NCI-H2029 (cell line): ENCODE measurements around the gene UBL7.

Source experiments
- DNase-seq: peaks from one replicate; lab custom pipeline; 2025; lab: John Stamatoyannopoulos, UW

Gene UBL7

DNA sequence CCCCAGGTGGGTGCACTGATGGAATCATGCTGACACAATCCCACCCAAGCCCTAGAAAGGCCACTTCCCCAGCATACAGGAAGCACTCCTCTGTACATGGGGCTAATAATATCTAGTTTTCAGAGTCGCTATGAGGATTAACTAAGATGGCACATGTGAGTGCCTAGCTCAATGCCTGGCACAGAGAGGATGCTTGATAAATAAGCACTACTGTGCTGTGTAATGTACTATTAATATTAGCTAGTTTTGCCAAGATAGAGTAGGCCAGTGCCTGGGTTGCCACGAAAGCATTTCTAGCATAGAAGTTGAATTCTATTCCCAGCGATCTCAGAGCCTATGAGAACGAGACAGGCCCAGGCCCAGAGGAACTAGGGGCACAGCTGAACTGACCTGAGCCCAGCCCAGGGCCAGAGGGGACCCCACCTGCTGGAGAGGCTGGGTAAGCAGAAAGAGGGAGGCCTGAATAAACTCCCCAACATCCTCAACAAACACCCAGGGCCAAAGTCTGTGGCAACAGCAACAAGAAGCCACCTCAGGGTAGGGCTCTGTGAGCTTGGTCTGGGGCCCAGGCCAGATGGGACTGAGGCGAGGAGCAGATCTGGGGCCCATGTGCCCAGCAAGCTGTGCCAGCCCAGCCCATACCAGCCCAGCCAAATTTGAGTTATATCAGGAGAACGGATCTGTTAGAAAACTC lies 19.6 kb downstream of the UBL7 start:
- DNase-seq, result no peak

GRCh38 chr15:74438721-74439316 lies 22.1 kb downstream of the UBL7 start:
- no peak for DNase-seq

DNA sequence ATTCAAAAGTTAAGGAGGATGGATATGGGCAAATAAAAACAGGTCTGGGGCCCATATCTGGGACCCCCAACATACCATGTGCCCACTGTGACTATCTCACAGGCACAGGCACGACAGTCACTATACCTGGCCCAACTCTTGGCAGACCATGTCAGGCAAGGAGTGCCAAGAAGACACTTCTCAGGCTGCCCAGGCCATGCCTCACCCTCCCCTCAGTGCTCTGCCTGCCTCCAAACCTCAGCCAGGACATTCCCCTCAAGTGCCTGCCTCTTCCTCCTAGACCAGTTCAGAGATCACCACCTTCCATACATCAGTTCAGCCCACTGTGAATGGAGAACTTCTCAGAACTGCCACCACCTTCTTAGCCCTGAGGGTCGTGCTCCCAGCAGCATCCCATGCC lies 22.8 kb downstream of the UBL7 start:
- DNase-seq, result no peak

- DNase-seq, result no peak
Observed at GRCh38 chr15:74434263-74435136, 26.5 kb downstream of the UBL7 start.

DNA sequence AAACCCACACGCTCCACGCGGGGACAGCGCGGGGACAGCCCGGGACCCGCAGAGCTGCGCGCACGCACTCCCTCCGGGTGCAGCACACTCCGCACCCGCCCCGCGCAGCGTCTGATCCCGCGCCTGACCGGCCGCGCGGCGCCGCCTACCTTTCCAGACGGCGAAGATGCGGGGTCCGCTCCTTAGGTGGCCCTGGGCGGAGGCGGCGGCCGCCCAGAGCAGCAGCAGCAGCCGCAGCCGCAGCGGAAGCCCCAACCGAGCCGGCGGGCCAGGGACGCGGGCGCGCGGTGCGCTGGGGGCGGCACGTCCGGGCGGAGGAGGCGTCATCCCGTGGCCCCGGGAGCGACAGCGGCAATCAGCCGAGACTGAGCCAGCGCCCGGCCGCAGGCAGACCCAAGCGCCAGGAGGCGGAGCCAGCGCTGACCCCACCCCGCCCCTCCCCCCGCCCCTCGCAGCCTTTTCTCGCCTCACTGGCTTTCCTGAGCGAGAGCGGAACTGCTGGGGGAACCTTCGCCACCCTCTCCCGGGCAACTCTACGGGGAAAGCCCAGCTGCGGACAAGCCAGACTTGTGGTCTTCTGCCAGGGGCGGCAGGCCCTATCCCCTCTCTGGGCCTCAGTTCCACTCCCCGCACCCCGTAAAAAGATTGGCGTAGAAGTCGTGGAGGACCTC lies 27.2 kb downstream of the UBL7 start, which contains the start of gene SEMA7A:
TSS of gene SEMA7A (minus strand) at position 367 of the 671 bp plus-strand sequence. CDS start at position 327, 40 bp downstream.
- peak; percentile 4 for DNase-seq

DNA sequence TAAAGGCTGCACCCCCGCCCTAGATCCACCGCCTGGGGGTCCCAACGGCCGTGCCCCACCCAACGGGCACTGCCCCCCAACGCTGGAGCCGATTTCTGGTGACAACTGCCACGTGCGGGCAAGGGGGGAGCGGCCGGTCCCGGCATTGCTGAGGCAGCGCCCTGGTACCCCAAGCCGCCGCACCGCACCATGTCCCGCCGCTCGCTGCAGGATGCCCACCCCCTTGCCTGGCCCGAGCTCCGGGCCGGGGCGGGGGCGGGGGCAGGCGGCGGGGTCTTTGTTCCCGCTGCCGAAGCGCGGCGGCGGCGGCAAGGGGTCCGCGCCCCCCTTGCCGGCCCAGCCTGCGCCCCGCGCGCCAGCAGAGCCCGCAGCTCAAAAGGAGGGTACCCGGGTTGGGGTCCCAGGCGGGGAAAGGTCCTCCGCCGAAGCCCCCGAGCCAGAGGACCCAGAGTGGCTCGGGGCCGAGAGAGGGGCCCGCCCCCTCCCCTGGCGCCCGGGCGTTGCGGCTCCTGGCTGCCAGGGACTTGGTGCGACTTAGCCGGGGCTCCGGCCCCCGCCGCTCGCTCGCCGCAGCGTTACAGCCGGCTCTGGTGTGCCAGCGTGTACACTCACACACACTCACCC lies 27.9 kb downstream of the UBL7 start:
- DNase-seq, result no peak

- no peak for DNase-seq
Observed at GRCh38 chr15:74432271-74432967, 28.5 kb downstream of the UBL7 start.

- DNase-seq, result no peak
Observed at GRCh38 chr15:74431645-74432044, 29.3 kb downstream of the UBL7 start.

- no peak for DNase-seq
Observed at GRCh38 chr15:74431116-74431515, 29.8 kb downstream of the UBL7 start.

DNA sequence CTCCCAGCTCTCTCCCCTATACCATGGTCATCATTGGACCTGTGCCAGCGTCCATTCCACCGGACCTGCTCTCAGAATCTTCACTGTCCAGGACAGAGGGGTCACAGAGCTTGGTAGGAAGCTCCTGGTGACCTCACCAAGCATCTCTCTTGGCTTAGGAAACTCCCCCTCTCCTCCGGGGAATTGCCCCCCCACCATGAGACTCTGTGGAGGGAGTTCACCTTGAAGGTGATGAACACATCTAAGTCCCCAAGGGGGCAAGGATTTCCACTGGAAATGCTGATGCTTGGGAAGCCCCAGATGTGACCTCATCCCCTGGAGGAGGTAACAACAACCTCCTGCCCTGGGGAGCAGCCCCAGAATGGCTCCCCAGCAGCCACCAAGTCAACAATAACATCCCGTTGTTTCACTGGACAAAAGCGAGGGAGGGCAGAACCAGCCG lies 30.4 kb downstream of the UBL7 start:
- no peak for DNase-seq

DNA sequence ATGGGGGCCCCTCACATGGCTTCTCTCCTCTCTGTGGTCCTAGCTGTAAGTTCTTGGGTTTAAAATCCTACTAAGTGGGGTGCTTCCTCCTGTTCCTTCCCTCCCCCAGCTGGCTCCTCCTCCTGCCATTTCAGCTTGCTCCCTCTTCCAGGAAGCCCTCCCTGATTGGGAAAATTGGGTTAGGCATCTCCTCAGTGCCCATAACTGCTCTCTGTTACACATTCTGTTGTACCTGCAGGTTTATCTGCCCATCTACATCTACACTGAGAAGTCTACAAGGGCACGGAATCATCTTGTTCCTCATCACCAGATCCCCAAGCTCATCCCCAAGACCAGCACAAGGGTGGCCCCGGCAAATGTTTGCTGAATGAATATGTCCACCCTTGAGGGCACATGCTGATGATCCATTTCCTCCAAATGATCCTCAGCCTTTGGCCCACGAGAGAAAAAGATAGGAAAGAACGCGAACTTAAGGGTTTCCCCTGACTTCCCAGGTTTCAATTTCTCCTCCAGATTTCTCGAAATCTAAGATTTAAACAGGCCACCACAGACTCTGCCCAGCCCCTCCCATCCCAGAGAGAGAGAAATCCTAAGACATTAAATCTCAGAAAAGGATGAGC lies 31.1 kb downstream of the UBL7 start:
- no peak for DNase-seq

DNA sequence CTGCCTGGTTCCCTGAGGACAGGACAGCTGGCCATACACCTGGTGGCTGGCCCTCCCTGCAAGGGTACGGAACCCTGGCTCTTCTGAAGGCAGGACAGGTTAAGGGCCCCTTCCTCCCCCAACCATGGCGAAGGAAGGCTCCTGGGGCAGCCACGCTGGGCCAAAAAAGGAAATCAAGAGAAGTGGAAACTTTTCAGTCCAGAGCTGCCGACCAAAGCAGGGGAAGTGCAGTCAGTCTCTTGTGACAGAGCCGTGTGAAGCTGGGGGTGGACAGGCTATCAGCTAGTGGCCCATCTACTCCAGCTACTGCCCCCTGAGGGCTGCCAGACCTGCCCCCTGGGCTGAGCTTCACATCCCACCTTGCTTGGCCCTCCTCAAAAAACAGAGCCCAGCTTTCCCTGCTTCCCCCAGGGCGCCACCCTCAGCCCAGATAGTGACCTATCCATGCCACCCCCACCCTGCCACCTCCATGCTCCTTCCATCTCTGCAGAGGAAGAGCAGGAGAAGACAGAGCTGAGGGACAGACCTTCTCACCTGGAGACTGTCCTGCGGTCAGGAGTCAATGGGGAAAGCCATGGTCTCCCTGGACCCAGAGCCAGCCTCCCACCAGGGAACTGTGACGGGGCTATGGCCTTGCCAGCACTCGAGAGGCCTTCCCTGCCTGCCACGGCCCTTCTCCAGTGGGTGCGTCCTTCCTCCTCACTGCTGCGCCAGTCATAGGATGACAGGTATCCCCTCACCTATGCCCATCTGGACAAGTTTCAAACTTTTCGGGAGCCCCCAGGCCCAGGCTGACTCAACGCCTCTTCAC lies 31.8 kb downstream of the UBL7 start:
- DNase-seq, result no peak

GRCh38 chr15:74428442-74428787 lies 32.5 kb downstream of the UBL7 start:
- no peak for DNase-seq

GRCh38 chr15:74427607-74428441 lies 33.1 kb downstream of the UBL7 start:
- DNase-seq, result no peak

- DNase-seq, result no peak
Observed at GRCh38 chr15:74426404-74427281, 34.3 kb downstream of the UBL7 start.

- DNase-seq, result no peak
Observed at GRCh38 chr15:74425630-74426029, 35.3 kb downstream of the UBL7 start.

DNA sequence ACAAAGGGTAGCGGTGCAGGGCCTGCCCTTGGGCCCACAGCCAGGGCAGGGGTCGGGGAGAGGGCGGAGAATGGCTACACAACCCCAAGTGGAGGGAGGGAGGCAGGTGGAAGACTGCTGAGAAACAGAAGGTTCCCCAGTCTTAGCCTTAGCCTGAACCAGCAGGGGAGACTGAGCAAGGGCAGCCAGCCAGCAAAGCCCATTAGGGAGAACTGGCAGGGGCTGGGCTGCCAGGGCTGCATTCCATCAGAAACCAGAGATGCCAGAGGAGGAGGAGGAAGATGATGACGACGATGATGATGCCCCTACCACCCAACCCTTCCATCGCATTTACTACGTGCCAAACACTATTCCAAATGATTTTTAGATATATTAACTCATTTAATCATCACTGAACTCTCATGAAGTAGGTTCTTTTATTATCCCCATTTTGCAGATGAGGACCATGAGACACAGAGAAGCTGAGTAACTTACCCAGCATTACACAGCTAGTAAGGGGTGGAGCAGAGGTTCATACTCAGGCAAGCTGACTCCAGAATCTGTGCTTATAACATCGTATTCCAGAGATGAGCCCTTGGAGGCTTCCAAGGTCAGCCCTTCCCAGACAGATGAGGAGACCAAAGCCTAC lies 35.9 kb downstream of the UBL7 start:
- DNase-seq, result no peak
